Measurements from ENCODE around the gene UBE2G2.

DNA sequence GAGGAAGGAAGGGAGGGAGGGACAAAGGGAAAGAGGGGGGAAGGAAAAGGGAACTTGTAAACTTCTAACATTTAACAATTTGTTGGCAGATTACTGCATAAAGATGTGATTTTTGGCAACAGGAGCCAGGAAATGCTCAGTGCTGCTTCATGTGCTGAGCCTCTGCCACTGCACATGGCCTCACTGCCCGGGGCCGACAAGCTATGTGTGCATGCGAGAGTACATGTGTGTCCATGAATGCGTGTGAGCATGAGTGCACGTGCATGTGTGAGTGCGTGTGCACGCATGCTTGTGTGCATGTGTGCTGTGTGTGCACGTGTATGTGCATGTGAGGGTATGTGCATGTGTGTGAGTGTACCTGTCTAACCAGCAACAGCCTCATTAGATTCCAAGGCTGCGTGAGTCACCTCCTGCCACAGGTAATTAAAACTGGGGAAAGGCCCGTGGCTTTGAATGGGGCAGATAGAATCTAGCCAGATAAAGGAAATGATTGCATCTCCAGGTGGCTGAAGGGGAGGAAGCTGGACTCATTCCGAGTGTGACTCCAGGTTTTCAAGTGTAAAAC is 48.9 kb downstream of the UBE2G2 start:
- TF ChIP-seq, protein P1, sequence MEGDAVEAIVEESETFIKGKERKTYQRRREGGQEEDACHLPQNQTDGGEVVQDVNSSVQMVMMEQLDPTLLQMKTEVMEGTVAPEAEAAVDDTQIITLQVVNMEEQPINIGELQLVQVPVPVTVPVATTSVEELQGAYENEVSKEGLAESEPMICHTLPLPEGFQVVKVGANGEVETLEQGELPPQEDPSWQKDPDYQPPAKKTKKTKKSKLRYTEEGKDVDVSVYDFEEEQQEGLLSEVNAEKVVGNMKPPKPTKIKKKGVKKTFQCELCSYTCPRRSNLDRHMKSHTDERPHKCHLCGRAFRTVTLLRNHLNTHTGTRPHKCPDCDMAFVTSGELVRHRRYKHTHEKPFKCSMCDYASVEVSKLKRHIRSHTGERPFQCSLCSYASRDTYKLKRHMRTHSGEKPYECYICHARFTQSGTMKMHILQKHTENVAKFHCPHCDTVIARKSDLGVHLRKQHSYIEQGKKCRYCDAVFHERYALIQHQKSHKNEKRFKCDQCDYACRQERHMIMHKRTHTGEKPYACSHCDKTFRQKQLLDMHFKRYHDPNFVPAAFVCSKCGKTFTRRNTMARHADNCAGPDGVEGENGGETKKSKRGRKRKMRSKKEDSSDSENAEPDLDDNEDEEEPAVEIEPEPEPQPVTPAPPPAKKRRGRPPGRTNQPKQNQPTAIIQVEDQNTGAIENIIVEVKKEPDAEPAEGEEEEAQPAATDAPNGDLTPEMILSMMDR (IDR thresholded peaks at IDR 0.05) = no peak
- no peak for TF ChIP-seq POLR2A (IDR thresholded peaks at IDR 0.05)
